Fibroblast of lung (primary cell): ENCODE data around the gene LAGE3.

Source experiments
- EZH2 ChIP-seq: IDR thresholded peaks from 2 replicates; pipeline ENCODE4 v1.5.1; 2012; ENCODE audit warnings: low read length, control low read depth, mild to moderate bottlenecking; ENCODE audit errors: missing control alignments
- TF ChIP-seq, protein P1 (sequence below), 2 donors: IDR thresholded peaks in 1 of 2; conservative IDR thresholded peaks in 1 of 2; 1 replicate in 1 of 2; 2 replicates in 1 of 2; pipeline ENCODE4 v1.5.1; 2011 to 2012; ENCODE audit warnings: low read length in 2 of 2, control low read depth in 1 of 2, inconsistent platforms in 1 of 2, low read depth in 1 of 2, mild to moderate bottlenecking in 1 of 2

DNA sequence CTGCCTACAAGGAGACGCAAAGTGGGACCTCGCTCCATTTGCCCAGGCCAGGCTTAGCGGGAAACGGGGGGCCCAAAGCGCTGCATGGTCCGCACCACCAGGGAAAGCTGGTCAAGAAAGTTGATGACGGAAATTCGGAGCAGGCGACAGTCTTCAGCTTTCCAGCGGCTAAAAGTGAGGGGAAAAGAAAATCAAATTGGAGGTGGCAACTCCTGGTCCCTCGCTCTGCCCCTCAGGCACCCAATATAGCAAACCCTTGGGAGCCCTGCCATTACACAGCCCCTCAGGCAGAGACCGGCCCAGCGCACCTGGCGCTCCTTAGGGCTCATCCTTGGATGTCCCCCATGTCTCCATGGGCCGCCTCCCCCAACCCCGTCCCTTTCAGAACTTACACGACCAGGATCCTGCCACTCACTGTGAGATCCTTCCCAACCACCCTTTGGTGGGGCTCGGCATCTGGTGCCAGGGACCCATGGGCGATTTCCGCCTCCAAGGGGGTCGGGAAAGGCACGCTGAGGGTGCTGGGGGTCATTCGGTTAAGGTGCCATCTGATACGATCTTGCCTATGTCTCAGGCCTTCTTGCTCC lies 1.1 kb downstream of the LAGE3 start:
- TF ChIP-seq, protein P1, sequence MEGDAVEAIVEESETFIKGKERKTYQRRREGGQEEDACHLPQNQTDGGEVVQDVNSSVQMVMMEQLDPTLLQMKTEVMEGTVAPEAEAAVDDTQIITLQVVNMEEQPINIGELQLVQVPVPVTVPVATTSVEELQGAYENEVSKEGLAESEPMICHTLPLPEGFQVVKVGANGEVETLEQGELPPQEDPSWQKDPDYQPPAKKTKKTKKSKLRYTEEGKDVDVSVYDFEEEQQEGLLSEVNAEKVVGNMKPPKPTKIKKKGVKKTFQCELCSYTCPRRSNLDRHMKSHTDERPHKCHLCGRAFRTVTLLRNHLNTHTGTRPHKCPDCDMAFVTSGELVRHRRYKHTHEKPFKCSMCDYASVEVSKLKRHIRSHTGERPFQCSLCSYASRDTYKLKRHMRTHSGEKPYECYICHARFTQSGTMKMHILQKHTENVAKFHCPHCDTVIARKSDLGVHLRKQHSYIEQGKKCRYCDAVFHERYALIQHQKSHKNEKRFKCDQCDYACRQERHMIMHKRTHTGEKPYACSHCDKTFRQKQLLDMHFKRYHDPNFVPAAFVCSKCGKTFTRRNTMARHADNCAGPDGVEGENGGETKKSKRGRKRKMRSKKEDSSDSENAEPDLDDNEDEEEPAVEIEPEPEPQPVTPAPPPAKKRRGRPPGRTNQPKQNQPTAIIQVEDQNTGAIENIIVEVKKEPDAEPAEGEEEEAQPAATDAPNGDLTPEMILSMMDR (conservative IDR thresholded peaks at IDR 0.05 in 1 of 2, IDR thresholded peaks at IDR 0.05 in 1 of 2; ENCODE audit: low read depth in 1 of 2, low read length in 2 of 2): no peak
- no peak for TF ChIP-seq EZH2
